ENCODE data around the gene LRRC59.
"Not testable (repeated sequence)": the region's sequence is repeated elsewhere in the genome, so short reads cannot be mapped to it uniquely, and the experiment has no call there.

Gene LRRC59

GRCh38 chr17:50345432-50346312, 51.7 kb downstream of the LRRC59 start, which contains the start of gene XYLT2:
TSS of gene XYLT2 (plus strand) at chr17:50346126. CDS start at chr17:50346141, 15 bp downstream.
- DNase-seq: peak; percentile 82

DNA sequence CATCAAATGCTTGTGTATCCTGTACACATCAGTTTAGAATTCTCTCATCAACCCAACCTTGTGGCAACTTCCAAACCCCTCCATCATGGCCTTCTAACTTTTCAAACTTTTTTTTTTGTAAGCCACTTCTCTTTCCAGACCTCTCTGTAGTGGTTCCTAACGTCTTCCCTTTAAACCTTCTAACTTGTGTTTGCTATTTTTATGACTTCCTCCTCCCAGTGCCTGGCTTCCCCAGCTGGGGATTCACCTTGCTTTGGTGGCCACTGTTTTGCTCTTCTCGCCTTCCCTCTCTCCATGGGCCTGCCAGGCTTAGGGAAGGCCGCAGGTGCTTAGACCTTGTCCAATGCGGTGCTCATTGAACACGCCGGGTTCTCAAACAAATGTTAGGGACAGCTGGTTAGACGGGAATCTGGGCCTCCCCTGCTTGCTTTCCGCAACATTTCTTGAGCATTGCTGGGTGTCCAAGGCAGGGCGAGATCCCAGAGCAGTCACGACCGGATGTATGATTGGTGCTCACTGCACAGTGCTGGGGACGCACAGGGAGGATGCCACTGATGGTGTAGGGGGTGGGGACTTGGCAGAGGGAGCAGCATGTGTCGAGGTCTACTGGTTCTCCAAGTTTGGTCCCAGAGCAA, 52.5 kb downstream of the LRRC59 start:
- DNase-seq: no peak

GRCh38 chr17:50339381-50339780, 57.9 kb downstream of the LRRC59 start:
- no peak for DNase-seq

- no peak for DNase-seq
Measured at GRCh38 chr17:50338645-50339044, 58.7 kb downstream of the LRRC59 start.

- peak; percentile 25 for DNase-seq
Measured at GRCh38 chr17:50337956-50338355, 59.4 kb downstream of the LRRC59 start.

- DNase-seq: not testable (repeated sequence)
Measured at GRCh38 chr17:50333291-50334057, 63.8 kb downstream of the LRRC59 start.

DNA sequence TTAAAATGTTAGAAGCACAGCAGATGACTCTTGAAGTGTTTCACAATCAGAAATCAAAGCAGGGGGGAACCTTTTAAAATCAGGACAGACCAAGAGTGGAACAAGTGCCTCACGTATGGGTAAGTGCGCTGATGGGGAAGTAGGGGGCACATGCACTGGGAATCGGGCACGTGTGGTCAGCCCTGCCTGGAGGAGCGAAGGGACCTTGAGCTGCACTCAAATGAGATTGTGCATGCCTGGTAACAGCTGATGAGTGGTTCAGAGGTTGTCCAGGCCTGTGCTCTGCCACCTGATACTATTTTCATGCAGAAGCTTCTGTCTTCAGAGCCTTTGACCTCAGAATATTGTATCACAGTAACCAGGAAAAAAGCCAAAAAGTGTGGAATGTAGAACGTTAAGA, 65.1 kb downstream of the LRRC59 start:
- no peak for DNase-seq
